GM12878 (cell line): Measurements from ENCODE around the gene MACROD2. TPM values are rescaled to one million over a fixed set of nuclear protein-coding genes. Genes with fewer than 3 reads are reported as not detected.

ENCODE experiments used
- CHD4 ChIP-seq: fragments of 200-600 bp; sonication (generic); IDR thresholded peaks from 2 replicates; pipeline ENCODE4 v1.6.1; 2016; ENCODE audit warnings: mild to moderate bottlenecking
- CREM ChIP-seq: IDR thresholded peaks from 2 replicates; pipeline ENCODE4 v1.6.1; 2014; ENCODE audit warnings: antibody characterized with exemption, low read depth
- CUX1 ChIP-seq: IDR thresholded peaks from 2 replicates; pipeline ENCODE4 v1.6.1; 2012; ENCODE audit warnings: improper control_type of control experiment, low read depth, low read length; ENCODE audit not compliant: insufficient replicate concordance
- E2F4 ChIP-seq: IDR thresholded peaks from 2 replicates; pipeline ENCODE4 v1.6.1; 2012; ENCODE audit warnings: low read depth, low read length, improper control_type of control experiment
- GABPA ChIP-seq: IDR thresholded peaks from 2 replicates; pipeline ENCODE4 v1.6.1; 2014; ENCODE audit warnings: antibody characterized with exemption, low read depth, mild to moderate bottlenecking, inconsistent platforms
- KAT2A ChIP-seq: conservative IDR thresholded peaks from 2 replicates; pipeline ENCODE4 v1.6.1; 2011; ENCODE audit warnings: low read depth, low read length; ENCODE audit not compliant: control insufficient read depth
- SPI1 ChIP-seq: IDR thresholded peaks from 2 replicates; pipeline ENCODE4 v1.6.1; 2011; ENCODE audit warnings: low read depth, mild to moderate bottlenecking, low read length, moderate library complexity, borderline replicate concordance; ENCODE audit not compliant: insufficient read depth
- STAT1 ChIP-seq: fragments of 450-650 bp; conservative IDR thresholded peaks from 2 replicates; pipeline ENCODE4 v1.6.1; 2014; ENCODE audit warnings: antibody characterized with exemption, mild to moderate bottlenecking
- polyA plus RNA-seq, 11 experiments: library from polyadenylated mRNA; depleted of rRNA in 4 of 11; unstranded in 6 of 11; stranded (reverse) in 5 of 11; fragments of >200 nt; fragmentation: Nextera tagmentation in 4 of 11; fragmentation: Illumina TruSeq in 1 of 11; extraction: Ambion mirVana in 4 of 11; extraction: Trizol in 1 of 11; gene quantifications; 1 replicate in 1 of 11; 2 replicates in 10 of 11; pipeline versions ENCODE4 v1.2.1 to v1.2.3, GENCODE V29; 2011 to 2016; ENCODE audit warnings: inconsistent platforms in 2 of 11, missing spikeins in 2 of 11, low read depth in 1 of 11
- total RNA-seq, 4 experiments: library from RNA; depleted of rRNA in 3 of 4; stranded (reverse); fragments of >200 nt in 3 of 4; fragmentation: Illumina TruSeq in 1 of 4; extraction: Trizol in 1 of 4; gene quantifications; 2 replicates each; pipeline versions ENCODE4 v1.2.1 to v1.2.3, GENCODE V29; 2013 to 2021
- TF ChIP-seq, protein P1 (sequence below): fragments of 450-650 bp; IDR thresholded peaks from 2 replicates; pipeline ENCODE4 v1.6.1; 2016; ENCODE audit warnings: mild to moderate bottlenecking

Gene MACROD2
- total and polyA plus RNA-seq, 10 of the 15 experiments (the other 5 are each of a cell fraction or from before 2014, with no cell fraction given) = 1.1 to 21.5 (median 2.2) TPM

- no peak for TF ChIP-seq SPI1
- TF ChIP-seq, protein P1, sequence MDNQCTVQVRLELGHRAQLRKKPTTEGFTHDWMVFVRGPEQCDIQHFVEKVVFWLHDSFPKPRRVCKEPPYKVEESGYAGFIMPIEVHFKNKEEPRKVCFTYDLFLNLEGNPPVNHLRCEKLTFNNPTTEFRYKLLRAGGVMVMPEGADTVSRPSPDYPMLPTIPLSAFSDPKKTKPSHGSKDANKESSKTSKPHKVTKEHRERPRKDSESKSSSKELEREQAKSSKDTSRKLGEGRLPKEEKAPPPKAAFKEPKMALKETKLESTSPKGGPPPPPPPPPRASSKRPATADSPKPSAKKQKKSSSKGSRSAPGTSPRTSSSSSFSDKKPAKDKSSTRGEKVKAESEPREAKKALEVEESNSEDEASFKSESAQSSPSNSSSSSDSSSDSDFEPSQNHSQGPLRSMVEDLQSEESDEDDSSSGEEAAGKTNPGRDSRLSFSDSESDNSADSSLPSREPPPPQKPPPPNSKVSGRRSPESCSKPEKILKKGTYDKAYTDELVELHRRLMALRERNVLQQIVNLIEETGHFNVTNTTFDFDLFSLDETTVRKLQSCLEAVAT = no peak
- no peak for TF ChIP-seq GABPA
- no peak for TF ChIP-seq KAT2A
- TF ChIP-seq CHD4 = no peak
- no peak for TF ChIP-seq STAT1
- no peak for TF ChIP-seq E2F4
- TF ChIP-seq CREM = no peak
- no peak for TF ChIP-seq CUX1
These were observed 901.3 kb downstream of the MACROD2 start (continued) for GRCh38 chr20:14896569-14896968.
